HG03064 (cell line): ENCODE measurements around the gene NF1.
"Not testable (repeated sequence)": the region's sequence is repeated elsewhere in the genome, so short reads cannot be mapped to it uniquely, and the experiment has no call there.

Experiments used
- ATAC-seq: cut with Tn5 transposase; IDR thresholded peaks from one replicate; pipeline ENCODE4 v1.9.1; 2021; ENCODE audit warnings: low read depth; ENCODE audit not compliant: unreplicated experiment

The NF1 gene, protein sequence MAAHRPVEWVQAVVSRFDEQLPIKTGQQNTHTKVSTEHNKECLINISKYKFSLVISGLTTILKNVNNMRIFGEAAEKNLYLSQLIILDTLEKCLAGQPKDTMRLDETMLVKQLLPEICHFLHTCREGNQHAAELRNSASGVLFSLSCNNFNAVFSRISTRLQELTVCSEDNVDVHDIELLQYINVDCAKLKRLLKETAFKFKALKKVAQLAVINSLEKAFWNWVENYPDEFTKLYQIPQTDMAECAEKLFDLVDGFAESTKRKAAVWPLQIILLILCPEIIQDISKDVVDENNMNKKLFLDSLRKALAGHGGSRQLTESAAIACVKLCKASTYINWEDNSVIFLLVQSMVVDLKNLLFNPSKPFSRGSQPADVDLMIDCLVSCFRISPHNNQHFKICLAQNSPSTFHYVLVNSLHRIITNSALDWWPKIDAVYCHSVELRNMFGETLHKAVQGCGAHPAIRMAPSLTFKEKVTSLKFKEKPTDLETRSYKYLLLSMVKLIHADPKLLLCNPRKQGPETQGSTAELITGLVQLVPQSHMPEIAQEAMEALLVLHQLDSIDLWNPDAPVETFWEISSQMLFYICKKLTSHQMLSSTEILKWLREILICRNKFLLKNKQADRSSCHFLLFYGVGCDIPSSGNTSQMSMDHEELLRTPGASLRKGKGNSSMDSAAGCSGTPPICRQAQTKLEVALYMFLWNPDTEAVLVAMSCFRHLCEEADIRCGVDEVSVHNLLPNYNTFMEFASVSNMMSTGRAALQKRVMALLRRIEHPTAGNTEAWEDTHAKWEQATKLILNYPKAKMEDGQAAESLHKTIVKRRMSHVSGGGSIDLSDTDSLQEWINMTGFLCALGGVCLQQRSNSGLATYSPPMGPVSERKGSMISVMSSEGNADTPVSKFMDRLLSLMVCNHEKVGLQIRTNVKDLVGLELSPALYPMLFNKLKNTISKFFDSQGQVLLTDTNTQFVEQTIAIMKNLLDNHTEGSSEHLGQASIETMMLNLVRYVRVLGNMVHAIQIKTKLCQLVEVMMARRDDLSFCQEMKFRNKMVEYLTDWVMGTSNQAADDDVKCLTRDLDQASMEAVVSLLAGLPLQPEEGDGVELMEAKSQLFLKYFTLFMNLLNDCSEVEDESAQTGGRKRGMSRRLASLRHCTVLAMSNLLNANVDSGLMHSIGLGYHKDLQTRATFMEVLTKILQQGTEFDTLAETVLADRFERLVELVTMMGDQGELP (N-terminal part only)

DNA sequence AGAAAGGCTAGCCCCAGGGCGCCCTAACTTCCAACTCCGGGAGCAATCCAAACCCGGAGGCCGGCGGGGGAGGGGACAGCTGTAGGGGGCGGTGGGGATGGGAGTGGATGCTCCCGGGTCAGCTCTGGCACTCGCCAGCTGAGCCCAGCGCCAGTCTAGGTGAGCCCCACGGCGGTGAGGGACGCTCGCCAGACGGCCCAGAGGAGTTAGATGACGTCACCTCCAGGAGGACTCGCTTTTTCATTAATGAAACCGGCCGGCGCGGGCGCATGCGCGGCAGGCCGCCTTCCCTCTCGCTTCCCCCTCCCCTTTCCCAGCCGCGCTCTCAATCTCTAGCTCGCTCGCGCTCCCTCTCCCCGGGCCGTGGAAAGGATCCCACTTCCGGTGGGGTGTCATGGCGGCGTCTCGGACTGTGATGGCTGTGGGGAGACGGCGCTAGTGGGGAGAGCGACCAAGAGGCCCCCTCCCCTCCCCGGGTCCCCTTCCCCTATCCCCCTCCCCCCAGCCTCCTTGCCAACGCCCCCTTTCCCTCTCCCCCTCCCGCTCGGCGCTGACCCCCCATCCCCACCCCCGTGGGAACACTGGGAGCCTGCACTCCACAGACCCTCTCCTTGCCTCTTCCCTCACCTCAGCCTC lies at the start of gene NF1:
Gene NF1, plus strand, starts transcription at position 378 of the 636 bp plus-strand sequence. CDS start 333 bp downstream, outside the sequence.
- peak; percentile 71 for ATAC-seq

DNA sequence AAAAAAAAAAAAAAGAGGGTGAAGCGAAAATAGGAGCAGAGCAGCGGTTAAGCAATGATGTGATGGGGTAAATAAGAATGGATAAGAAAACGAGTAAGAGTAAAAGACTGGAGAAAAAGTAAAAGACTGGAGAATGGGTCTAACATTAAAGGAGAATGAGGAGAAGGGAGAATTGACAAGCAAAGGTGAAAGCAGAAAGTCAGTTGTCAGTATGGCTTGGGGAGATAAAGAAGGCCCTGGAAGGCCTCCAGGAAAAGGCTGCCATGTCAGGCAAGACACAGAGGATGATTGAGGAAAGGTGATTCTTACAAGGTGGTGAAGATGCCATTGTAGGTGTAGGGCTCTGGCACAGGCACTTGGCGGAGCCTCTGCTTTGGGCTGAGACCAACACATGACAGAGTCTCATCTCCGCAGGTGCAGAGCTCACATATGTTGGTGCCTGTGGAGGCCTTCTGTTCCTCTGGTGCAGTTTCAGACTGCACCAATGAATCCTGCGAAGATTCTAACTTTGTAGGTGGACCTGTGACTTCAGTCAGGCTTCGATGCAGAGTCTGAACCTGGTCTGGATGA lies 47.8 kb upstream of the NF1 start:
- ATAC-seq = not testable (repeated sequence)

DNA sequence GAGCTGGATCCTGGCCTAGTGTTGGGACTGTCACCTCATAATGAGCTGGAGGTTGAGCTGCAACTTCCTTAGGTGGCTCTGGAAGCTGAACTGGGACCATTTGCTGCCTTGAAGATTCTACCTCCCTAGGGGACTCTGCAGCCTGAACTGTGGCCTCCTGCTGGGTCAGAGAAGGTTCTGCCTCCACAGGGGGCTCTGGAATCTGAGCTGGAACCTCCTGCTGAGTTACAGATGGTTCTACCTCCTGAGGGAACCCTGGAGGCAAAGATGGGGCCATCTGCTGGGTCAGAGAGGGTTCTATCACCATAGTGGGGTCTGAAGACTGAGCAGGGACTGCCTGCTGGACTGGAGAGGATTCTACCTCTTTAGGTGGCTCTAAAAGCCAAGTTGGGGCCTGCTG lies 46.6 kb upstream of the NF1 start:
- no peak for ATAC-seq

DNA sequence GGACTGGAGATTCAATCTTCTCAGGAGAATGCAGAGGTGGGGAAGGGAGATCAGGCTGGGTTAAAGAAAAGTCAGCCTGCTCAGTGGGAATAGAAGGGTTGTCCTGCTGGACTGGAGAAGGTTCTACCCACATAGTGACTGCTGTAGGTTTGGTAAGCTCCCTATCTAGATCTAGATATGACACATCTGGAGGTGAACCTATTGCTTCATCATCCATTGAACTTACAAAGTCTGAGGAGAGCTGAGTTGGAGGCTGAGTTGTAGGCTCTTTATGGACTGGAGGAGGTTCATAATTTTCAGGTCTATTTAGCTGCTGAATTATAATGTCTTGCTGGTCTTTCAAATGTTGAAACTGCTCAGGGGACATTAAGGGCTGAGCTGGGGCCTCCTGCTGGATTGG lies 46.0 kb upstream of the NF1 start:
- ATAC-seq = no peak

DNA sequence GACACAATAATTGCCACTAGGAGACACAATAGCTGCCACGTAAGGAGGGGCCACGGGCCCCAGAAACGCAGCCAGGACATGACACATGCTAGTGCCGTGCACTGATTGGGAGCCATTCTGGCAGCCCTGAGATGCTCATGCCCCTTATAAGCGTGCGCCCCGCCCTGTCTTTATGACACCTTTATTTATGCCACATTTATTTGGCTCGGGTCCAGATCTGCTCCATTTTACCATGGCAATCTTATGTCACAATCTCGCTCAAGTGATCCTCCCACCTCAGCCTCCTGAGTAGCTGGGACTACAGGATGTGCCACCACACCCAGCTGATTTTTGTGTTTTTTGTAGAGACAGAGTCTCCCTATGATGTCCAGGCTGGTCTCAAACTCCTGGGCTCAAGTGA lies 43.8 kb upstream of the NF1 start:
- ATAC-seq = no peak

DNA sequence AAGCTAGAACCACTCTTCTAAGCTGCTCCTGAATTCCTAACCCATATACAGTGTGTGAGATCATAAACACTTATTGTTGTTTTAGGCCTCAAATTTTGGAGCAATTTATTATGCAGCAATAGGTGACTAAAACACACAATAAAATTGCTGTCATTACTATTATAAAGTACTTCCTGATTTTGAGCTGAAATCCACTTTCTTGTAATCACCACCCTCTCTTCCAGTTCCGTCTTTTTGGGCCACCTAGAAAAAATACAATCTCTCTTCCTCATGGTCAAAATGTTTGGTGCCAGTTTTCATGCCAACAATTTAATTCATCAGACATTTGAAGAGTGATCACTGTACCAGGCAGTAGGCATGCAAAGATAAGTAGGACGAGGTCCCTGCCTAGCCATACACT lies 43.3 kb upstream of the NF1 start:
- no peak for ATAC-seq

DNA sequence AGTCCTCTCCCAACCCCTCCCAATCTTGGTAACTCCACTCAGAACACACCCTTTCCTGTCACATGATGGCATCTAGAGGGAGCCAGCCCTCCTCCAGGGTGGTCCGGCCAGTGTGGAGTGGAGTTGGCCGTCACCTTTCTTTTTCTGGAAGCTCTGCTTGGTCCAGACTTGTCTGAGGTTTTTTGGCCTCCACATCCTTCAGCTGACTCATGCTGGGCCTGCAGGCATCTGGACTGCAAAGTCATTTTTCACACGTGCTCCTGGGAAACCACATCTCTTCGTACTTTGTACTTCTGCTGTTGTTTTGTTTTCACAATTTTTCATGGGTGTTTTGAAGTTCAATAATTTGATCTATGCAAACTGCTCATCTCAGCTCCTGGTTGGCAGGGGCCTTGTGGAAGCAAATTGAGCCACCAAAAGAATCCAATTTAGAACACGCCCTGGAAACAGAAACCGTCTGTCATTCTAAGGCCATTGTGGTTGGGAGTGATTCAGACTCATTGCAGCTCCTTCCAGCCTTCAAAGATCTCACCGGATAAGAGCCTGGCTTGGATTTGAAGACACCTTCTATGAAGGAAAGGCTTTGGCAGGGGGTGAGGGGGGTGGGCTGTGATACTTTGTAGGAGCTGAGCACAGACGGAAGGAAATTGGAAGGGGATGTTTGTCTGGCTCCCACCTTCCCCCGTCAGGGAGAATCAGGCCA lies 42.4 kb upstream of the NF1 start:
- no peak for ATAC-seq

DNA sequence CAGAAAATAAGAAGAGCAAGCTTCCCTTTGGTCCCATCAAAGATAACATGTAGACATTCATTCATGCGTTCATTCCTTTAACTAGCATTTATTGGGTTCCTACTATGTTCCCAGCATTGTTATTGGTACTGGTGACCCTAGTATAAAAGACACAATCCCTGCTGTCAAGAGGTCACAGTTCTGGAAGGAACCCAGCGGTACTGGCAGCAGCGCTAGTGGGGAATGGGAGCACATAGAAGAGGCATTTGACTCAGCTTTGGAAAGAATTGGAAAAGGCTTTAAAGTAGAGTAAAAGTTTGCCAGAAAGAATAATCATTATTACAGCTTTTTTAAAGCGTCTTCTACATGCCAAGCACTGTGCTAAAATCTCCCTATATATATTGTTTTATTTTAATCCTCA lies 41.7 kb upstream of the NF1 start:
- no peak for ATAC-seq

DNA sequence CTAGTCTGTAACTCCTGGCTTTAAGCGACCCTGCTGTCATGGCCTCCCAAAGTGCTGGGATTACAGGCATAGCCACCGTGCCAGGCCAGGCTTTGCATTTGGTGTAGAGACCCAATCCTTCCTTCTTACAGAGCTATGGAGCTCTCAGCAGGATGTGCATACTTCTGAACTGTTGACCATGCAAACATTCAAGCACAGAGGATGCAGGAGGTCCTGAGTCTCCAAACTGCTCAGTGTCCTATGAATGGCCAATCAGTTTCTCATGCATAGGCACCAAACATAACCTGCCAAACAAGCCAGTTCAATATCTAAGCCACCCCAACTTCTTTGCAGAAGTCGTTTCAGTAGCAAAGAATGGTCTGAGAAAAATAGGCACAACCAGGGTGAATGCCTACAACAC lies 40.0 kb upstream of the NF1 start:
- ATAC-seq = no peak

DNA sequence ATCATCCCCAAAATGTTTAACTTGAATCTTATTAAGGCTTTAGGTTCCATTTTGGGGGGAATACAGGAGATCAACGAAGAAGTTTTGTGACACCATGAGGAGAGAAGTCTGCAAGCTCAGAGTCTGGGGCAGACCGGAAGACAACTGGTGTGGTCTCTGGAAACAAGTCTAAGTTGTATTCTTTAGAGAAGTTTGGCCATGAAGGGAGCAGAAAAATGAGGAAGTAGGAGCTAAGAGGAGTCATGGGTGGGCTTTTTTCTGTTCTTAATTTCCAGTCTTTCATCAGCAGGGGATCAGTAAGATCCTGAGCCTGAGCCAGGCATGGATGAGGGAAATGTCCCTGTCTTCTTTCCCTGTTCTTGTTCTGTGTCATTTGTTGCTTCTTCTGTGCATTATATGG lies 35.8 kb upstream of the NF1 start:
- no peak for ATAC-seq

DNA sequence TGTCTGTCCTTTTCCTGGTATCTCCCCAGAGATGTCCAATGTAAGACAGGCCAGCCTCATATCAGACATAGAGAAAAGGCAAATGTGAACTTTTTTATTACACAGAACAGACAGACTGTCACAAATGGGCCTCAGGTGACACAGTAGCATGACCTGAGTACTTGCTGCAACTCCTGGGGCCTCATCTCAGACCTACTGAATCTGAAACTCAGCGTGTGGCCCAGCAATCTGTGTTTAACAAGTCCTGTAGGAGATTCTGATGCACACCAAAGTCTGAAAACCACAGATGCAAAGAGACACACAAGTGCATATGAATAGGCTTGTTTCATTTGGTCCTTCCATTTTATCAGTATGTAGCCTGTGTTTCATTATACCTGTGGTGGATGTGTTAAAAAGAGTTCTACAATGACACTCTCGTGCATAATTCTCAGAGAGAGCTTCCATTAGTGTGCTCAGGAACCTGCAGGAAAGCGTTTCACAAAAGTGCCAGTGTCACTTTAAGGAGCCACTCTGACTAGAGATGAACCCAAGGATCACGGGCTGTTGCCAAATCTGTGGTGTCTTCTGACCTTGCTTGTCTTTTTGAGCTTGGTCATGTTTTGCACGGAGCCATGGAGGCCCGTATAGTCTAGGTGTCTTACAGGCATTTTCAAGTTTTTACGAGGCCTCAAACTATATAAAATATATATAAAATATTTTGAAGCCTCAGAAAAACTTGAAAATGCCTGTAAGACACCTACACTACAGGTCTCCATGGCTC lies 33.8 kb upstream of the NF1 start:
- no peak for ATAC-seq

DNA sequence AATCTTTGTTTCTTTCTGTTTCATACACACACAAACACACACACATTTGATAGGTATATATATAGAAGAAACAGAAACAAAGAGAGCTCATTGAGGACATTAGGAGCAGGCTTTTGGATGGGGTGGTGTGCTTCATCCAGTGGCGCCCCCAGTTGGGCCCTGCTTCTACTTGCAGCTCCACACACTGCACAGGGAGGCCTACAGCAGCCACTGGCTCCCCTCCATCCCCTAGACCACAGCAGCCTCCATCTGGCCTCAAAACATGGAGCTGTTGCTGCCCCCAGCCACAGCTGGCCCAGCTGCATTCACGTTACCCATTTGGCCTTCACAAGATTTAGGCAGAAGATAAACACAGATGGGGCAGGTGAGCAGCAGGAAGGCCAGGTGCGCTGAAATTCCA lies 33.1 kb upstream of the NF1 start:
- ATAC-seq = no peak

DNA sequence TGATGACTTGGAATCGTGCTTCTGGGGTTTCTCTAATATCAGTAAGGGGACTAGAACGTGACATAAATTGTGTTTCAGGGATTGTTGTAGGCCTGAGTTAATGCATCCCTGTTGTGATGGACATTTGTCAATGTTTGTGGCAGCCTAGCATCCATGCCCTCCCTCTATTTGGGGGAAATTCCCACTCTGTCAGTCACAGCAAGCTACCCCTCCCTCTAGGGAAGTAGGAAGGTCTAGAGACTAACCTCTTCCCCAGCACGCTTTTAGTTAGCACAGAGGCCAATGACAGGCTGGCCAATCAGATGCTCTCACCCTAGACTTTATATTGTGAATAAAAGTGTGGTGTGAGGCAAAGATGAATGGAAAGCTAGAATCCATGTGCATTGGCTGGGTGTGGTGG lies 32.4 kb upstream of the NF1 start:
- no peak for ATAC-seq

DNA sequence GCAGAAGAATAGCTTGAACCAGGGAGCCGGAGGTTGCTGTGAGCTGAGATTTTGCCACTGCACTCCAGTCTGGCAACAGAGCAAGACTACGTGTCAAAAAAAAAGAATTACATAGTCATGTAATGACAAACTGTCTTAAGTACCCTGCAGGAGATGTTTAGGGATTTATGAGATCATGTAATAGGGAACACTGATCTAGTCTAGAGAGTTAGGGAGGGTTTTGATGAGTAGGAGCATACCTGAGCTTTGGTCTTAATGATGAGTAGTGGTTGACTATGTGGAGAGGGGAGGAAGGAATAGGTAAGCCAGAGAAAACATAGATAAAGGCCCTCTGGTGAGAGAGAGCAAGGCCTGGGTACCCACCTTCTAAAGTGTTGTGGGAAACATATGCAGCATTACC lies 30.1 kb upstream of the NF1 start:
- ATAC-seq = no peak

DNA sequence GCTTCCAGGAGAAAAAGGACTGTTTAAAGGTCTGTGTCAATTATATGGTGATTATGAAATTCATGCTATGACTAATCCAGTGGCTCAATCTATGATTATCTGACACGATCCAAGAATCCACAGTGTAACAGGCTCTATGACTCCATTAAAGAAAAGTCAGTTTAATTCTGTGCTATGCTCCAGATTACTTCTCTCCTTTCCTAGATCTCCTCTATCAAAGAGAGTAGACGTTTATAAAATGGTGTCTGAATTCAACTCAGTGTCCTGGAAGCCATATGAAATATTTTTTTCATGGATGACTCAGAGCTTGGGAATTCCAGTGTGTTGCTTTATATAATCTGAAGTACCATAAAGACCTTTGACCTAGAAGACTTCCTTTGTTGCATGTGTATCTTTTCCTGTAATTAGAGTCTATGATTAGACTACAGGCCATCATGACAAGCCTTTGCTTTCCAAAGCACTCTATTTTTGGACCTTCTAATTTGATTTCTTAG lies 27.0 kb upstream of the NF1 start:
- ATAC-seq = no peak

DNA sequence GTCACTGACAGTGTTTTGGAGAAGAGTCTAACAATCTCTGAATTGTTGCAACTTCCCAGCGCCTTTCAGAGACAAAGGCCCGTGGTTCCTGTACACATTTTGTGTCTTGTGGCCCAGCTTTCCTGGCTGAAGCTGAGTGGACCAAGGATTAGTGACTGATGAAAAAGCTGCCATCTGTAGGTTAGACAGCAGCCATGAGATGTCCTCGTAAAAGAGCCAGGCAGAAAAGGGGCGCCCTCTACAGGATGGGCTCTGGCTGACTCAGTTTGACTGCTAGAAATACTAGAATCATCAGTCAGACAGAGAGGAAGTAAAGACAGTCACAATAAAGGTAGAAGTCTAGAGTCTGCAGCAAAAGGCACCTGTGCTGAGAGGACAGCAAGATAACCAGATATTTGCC lies 26.5 kb upstream of the NF1 start:
- ATAC-seq = no peak

DNA sequence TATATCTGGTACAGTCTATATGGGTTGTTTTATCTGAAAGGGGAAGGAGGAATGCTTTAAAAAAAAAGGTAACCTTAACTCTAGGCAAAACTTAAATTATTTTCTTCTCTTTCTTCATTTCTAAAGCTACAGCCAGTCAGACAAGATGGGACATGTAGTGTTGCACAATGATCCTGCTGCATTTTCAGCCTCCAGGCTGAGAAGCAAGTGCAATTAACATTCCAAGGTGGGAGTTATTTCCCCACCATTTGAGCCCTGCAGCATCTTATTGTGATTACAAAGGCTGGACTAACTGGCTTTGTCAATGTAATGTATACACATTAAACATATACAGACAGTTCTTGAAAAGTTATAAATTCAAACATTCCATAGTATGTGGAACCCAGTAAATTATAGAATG lies 22.6 kb upstream of the NF1 start:
- ATAC-seq = no peak

DNA sequence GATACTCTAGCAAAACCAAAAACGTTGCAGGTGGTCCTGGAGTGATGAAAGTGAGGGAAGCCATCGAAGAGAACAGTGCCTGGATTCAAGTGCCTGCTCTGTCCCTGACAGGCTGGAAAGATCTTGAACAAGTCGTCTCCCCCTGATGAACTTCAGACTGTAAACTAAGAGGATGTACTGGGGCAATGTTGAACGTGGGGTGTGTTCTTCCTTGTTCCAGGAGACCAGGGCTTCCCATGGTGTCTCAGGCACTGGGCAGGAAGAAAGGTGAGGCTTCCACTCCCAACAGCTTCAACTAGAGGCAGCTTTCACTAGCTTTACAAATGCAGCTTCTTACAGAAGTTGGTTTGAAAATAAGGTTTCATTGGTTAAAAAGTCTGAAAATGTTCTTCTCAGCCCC lies 21.4 kb upstream of the NF1 start:
- no peak for ATAC-seq
